Raji (cell line): ENCODE results near the gene GRAMD2B.

Source experiments
- POLR2A ChIP-seq: IDR thresholded peaks from 2 replicates; pipeline ENCODE4 v1.6.1; 2011; ENCODE audit warnings: low read depth, low read length, control low read depth; ENCODE audit not compliant: insufficient read depth

The GRAMD2B gene

DNA sequence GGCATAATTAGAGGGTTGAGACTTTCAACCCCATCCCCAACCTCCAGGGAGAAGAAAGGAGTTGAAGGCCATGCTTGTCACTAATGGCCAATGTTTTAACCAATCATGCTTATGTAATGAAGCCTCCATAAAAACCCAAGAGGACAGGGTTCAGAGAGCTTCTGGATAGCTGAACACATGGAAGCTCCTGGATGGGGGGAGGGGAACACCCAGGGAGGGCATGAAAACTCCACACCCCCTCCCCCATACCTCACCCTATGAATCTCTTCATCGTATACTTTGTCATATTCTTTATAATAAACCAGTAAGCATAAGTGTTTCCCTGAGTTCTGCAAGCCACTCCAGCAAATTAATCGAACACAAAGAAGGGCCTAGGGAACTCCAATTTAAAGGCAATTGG, 90.1 kb downstream of the GRAMD2B start:
- no peak for TF ChIP-seq POLR2A

DNA sequence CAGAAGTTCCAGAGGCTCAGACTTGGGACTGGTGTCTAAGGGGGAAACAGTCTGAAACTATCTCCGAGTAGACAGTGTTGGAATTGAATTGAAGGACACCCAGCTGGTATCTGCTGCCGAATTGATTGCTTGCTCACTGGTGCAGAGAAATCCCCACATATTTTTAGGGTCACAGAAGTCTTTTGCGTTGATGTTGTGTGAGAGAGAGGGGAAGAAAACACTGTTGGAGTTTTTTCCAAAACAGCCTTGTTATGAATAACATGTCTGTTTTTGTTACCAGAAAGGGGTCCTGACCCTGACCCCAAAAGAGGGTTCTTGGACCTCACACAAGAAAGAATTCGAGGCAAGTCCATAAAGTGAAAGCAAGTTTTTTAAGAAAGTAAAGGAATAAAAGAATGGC, 90.5 kb downstream of the GRAMD2B start:
- no peak for TF ChIP-seq POLR2A

DNA sequence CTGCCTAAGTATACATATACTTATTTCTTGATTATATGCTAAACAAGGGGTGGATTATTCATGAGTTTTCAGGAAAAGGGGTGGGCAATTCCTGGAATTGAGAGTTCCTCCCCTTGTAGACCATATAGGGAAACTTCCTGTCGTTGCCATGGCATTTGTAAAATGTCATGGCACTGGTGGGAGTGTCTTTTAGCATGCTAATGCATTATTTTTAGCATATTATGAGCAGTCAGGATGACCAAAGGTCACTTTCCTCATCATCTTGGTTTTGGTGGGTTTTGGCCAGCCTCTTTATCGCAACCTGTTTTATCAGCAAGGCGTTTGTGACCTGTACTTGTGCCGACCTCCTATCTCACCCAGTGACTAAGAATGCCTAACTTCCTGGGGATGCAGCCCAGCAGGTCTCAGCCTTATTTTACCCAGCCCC, 90.9 kb downstream of the GRAMD2B start:
- no peak for TF ChIP-seq POLR2A

DNA sequence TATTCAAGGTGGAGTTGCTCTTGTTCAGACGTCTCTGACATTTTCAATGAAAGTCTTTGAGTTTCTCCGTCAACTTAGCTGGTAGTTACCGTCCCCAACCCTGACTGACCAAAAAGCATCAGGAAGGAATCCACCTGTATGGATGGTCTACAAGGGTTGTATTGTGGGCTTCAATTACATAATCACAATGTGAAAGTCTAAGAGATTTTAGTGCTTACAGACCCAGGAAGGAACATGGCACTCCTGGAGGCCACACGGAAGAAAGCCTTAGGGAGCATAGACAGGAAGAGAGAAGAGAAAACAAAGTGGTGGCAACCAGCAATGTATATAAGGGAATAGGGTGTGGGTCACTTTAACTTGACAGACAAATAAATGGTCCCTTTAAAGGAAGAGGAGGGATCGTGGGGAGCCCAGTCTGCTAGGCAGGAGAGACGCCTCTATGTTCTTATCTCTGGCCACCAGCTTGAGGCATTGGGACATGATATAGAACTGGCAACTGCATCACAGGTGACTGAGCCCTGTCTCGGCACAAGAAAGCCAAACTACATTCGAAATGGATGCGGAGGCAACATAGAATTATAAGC, 91.4 kb downstream of the GRAMD2B start:
- TF ChIP-seq POLR2A: no peak

DNA sequence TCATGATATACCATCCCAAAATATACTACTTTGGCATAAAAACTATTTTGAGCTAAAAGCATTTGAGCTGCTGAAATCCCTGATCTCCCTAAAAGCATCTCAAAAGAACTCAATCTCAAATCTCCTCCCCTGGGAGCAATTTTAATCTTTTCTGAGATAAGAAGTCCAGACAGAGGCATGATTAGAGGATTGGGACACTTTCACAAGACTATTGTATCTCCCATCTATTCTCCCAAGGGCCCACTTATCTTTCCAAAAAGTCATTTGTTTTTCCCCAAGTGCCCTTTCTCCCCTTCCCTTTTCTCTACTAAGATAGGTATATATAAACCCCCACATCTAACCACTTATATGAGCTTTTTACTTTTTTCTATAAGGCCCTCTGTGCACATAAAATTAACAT, 92.1 kb downstream of the GRAMD2B start:
- no peak for TF ChIP-seq POLR2A

DNA sequence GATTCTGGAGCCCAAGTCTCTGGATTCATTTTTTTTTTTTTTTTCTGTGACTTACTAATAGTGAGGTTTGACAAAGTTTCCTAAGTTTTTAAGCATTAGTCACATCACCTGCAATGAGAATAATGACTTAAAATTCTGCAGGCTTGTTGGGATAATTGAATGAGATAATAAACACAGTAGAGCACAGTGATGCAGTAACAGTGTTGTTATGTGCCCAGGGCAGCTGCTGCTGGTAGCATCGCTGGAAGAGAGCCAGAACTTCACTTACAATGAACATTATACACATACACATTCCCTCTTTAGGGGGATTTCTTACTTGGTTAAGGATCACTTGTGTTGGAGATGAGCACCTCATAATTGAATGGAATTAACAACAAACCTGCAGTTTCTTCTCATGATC, 92.9 kb downstream of the GRAMD2B start:
- TF ChIP-seq POLR2A: no peak

DNA sequence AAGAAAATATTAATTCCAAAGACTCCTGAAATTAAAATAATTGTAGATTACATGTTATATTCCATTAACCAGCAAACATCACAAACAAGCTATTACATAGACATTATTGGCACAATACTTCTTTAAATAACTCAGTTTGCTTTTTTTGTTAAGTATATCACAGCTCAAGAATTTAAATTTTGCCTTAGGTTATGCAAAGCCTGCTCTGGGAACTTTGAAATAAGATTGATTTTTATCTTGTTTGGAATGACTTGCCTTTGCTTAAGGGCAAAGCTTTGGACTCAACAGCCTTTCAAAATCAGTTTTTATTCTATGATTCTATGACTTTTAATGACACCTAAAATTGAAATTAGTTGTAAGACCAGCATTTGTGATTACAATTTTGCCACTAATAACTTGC, 93.6 kb downstream of the GRAMD2B start:
- TF ChIP-seq POLR2A: no peak

DNA sequence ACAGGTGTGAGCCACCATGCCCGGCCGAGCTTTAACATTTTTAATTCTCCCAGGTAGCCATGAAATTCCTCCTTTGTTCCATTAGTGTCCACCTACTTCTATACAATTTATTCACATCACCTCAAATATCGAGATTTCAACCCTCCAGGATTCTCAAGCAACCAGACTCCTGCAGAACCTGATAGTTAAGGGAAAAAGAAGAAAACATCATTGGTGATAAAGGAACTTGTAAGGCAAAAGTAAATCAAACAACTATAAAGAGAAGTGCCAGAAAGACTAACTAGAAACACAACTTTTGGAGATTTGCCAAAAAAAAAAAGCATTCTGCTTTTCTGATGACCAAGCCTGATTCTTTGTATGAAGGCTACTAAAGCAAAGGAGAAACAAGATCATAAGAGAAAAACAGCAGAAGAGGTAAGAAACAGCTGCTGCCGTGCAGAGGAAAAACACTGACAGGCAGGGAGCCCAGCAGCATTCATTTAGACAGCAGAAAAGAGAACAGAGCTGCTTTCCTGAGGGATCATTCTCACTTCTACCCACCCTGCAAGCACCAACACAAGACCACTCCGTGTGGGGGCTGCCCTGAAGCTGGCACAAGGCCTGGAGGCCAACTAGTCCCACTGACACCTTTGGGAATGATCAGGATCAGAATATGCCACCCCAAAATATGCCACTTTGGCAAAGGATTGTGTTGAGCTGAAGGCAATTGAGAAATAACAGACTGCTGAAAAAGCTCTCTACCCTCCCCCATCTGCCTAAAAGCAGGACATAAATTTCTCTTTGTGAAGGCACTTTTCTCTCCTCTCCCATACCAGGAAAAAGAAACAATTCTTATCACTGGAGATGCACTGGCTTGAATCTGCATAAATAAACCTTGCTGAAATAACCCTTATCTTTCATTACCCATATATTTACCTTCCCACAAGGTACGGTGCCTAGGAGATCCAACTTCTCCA, 96.7 kb downstream of the GRAMD2B start:
- TF ChIP-seq POLR2A: no peak

DNA sequence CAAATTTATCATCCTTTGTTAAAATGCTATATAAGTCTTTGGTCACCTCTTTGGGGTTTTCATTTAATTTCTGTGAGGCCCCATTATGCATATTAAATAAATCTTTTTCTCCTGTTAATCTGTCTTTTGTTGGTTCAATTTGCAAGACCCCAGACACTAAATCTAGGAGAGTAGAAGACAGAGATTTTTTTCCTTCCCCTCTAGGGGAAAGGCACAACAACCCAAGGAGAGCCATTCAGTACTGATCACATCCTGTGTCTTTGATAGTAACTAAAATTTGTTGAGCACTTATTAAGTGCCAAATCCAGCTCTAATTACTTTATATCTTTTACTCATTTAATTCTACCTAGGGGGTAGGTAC, 97.4 kb downstream of the GRAMD2B start:
- TF ChIP-seq POLR2A: no peak

DNA sequence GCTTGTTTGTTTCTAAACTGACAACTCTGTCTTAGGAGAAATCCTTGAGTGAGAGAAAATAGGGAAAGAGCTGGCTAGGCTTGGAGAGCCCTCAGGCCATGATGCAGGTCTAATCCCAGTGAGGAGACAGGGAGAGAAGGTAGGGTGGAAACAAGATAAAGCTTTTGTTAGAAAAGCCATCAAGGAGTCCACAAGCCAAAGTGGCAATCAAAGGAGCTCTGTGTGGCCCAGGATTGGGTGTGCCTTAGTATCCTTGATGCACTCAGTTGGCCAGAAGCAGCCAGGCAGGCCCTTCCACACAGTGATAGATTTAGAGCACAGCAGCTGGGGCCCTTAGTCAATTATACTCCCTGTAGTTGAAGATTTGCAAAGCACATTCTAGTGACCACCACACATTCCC, 97.9 kb downstream of the GRAMD2B start:
- no peak for TF ChIP-seq POLR2A

DNA sequence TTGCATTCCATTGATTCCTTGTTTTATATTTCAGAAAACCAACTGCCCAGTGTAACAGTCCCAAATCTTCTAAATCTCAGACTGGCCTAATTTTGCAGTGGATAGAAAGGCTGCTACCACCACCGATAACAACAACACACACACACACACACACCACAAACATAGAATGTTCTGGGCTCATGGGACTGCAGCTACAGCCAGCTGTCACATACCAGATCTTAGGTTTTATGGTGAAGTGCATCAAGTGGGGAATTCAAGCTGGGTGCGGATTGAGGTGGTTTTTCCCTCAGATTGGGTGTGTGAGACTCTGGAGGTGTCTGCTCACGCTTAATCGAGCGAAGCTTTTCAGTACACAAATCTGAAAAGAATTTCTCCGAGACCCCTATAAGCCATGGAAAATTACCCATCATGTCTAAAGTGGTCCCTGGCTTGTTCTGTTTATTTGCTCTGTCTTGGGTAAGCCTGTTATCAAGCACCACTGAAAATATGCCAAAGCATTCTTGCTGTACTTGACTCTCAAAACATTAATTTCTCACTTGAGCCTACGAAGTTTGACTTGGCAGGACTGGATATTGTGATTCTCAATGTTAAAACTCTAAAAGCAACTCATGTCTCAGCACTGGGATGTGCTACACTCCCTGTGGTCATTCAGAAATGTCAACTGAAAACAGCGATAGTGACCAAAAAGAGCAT, 100.8 kb downstream of the GRAMD2B start:
- no peak for TF ChIP-seq POLR2A

DNA sequence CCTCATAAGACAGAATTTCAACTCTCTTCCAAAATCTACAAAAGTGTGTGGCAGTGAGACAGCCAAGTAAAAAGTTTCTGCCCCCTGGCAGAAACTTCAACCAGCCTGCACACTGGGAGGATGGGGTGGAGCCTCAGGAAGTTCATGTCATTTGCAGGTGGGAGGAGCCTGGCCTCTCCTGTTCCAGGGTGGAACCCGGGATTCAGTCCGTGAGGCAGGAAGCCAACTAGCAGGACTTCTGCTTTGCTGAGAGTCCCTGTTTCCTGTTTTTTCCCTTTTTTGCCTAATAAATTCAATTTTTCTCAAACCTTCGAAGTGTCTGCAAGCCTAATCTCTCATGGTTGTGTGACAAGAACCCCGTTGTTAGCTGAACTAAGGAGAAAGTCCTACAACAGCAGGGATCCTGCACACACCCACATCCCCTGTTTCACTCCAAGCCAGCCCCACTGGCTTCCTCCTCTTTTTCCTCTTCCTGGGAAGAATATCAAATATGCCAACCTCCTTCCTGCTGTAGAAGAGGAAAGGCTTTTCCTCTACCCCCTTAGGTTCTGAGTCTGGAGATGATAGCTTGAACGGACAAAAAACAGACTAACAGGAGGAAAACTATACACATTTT, 102.5 kb downstream of the GRAMD2B start:
- no peak for TF ChIP-seq POLR2A

DNA sequence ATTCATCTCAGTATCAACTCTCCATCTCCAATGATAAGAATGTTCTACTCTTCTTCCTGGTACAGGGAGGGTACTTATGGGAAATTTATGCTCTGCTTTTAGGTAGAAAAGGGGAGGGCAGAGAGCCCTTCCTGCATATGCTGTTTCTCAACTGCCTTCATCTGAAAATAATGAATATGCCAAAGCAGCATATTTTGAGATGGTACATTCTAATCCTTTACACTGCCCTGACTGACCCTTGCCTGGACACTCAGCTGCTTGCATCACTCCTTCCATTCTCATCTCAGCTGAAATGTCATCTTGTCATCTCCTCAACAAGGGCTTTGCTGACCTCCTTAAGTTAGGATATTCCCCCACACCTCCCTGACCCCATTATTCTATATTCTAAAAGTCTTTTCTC, 103.3 kb downstream of the GRAMD2B start:
- TF ChIP-seq POLR2A: no peak

DNA sequence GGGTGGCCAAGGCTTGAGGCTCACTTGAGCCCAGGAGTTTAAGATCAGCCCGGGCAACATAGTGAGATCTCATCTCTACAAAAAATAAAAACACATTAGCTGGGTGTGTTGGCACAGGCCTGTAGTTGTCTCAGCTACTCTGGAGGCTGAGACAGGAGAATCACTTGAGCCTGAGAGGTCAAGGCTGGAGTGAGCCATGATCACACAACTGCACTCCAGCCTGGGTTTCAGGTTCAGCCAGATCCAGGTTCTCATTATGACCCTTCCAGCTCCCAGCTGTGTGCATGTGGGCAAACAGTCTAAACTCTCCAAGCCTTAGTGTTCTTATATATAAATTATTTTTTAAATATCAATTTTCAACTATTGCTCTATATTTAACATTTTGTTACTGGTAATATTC, 103.9 kb downstream of the GRAMD2B start:
- no peak for TF ChIP-seq POLR2A

DNA sequence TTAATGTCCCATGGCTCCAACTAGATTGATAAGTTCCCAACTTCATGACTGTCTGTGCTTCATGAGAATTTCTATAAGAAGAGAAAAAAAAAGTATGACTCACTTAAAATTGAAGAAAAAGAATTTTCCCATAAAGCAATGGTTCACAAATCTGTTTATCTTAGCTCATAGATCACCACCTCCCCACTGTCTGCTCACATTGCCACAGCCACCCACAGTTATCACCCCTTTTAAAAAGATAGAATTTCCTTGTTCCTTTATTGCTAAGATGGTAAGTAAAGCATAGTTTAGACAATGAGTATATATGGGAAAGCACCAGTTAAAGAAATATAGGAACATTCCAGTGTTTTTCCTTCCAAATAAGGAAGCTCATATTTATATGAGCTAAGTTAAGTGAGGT, 104.7 kb downstream of the GRAMD2B start:
- no peak for TF ChIP-seq POLR2A
